ENCODE data around the gene ZNF74.

- no peak for TF ChIP-seq POLR2AphosphoS5 (IDR thresholded peaks at IDR 0.05)
- TF ChIP-seq CTCF (IDR thresholded peaks at IDR 0.05), result no peak
- no peak for TF ChIP-seq POLR2A (IDR thresholded peaks at IDR 0.05)
These were observed 31.8 kb downstream of the ZNF74 start for GRCh38 chr22:20425566-20426258.

All from sigmoid colon (tissue), 4 donors.